Frontal cortex (tissue), 4 donors: Measurements from ENCODE around the gene SERPINB1. TPM values are rescaled to one million over a fixed set of nuclear protein-coding genes. Genes with fewer than 3 reads are reported as not detected.
"Not testable (repeated sequence)": the region's sequence is repeated elsewhere in the genome, so short reads cannot be mapped to it uniquely, and the experiment has no call there.

Experiments
- DNase-seq, 2 donors: peaks; one replicate each; pipeline ENCODE4 v3.0.0; 2012; ENCODE audit warnings: low spot score in 2 of 2
- FAIRE-seq: peaks from 2 replicates; lab custom pipeline; 2012; peaks lifted over from hg19 to GRCh38; lab: Jason Lieb, UNC
- total RNA-seq: library from RNA; depleted of rRNA; stranded (reverse); fragments of >200 nt; gene quantifications from one replicate; pipeline ENCODE4 v1.2.3, GENCODE V29; 2014
- donor health status: control.
- donor health status: control.
- donor health status: control.

The SERPINB1 gene
- total RNA-seq: 3.3 TPM

DNA sequence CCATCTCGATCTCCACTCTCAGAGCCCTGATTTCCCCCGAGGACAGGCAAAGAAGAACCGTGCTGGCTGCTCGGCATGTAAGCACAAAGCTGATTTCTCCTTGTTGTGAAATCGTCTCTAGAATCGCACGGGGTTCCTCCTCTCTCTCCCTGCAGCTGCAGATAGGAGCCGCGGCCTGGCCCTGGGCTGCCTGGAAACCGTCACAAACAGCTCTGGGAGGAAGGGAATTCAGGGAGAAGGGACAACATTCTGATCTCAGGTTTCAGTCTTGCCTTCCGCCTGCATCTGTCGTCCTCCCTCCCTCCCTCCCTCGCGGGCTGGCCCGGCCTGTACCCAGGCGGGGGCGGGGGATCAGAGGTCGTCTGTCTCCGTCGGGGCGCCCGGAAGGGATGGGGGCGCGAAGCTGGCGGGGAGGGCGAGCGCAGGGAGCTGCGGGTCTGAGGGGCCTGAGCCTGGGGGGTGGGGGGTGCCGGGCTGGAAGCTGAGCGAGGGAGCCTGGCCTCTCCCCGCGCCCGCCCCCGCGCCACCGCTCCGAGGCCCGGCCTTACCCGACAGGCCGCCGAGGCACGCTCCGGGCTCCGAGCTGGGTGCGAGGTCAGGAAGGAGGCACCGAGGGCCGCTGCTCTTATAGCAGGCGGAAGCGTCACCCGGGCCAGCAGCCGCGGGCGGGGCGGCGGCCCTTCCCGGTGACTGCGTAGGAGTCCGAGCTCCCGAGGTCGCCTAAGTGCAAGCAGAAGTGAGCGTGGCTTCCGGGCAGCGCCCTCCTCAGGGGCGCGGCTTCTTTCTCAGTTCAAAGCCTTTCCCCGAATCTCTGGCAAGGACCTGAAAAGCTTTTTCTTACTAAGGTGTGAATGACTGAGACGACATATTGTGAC, at the start of gene SERPINB1:
Gene SERPINB1 (minus strand): TSS at position 600 of the 875 bp plus-strand sequence. CDS start 1,277 bp downstream, outside the sequence.
- peak; percentile 60 to 70 for DNase-seq
- no peak for FAIRE-seq

GRCh38 chr6:2890976-2891767, 49.5 kb upstream of the SERPINB1 start:
- FAIRE-seq: no peak
- no peak for DNase-seq

DNA sequence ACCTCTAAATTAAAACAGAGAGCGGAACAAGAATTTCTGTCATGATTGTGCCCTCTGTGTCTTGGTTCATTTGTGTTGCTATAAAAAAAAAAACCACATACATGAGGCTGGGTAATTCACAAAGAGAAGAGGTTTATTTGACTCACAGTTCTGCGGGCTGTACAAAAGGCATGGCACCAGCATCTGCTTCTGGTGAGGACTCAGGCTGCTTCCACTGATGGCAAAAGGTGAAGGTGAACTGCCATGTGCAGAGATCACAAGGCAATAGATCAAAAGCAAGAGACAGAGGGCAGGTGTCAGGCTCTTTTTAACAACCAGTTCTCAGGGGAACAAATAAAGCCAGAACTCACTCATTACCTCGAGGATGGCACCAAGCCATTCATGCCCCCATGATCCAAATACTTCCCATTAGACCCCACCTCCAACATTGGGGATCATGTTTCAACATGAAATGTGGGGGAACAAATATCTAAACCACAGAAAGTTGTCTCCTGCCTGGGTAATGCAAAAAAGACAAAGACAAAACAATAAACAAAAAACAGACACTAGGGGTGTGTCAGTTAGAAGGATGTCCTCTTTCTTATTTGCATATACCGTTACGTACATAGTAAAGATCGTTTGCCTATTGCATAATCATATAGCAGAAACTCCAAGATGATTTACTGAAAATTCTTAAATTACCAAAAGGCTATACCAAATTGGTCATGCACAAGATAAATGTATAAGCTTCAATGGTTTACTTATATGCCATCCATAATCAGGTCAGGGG, 44.5 kb upstream of the SERPINB1 start:
- FAIRE-seq: no peak
- DNase-seq: no peak

DNA sequence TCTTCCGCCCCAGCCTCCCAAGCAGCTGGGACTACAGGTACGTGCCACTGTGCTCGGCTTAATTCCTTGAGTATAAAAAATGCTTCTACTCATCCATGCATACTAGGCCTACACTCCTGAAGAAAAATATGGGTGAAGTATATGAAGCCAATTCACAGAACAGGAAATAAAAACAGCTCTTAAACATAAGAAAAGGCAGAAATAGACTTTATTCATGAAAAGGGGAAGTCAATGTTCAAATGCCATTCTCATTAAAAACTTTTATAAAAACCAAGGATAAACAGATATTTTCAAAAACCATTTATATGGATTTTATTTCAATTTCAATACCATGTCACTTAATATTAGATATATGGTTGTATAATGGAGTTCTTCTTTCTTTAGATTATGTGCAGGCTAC, 43.1 kb upstream of the SERPINB1 start:
- DNase-seq: no peak
- FAIRE-seq: no peak

- FAIRE-seq: no peak
- no peak for DNase-seq
Observed at GRCh38 chr6:2883673-2884072, 42.0 kb upstream of the SERPINB1 start.

GRCh38 chr6:2881423-2881822, 39.8 kb upstream of the SERPINB1 start:
- FAIRE-seq (no peak), DNase-seq (no peak)

- DNase-seq, FAIRE-seq: not testable (repeated sequence)
Observed at GRCh38 chr6:2880156-2880555, 38.5 kb upstream of the SERPINB1 start.

GRCh38 chr6:2877960-2878359, 36.3 kb upstream of the SERPINB1 start:
- no peak for FAIRE-seq
- no peak for DNase-seq

DNA sequence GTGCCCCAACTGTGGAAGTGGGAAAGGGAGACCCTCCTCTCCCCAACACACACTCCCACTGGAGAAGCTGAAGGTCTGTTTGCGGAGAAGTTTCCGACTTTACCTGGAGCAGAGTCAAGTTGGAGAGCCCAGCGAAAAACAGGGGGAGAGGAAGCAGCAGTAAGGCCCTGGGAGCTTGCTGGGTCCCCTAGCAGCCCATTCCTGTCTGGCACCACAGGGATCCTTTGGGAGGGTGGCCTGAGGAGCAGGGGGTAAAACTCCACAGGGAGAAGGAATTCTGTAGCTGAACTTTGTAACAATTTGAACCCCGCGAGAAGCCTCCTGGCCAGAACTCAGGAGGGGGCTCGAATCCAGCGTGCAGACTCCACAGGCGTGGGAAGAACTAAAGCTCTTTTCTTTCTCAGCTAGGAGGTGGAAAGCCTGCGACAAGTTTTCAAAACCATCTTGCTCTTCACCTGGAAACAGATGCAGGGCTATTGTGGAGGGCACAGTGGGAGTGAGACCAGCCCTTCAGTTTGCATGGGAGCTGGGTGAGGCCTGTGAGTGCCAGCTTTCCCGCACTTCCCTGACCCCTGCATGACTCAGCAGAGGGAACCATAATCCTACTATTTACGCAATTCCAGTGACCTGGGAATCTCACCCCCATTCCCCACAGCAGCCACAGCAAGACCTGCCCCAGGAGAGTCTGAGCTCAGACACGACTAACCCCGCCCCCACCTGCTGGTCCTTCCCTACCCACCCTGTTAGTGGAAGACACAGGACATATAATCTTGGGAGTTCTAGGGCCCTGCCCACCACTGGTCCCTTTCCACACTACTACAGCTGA, 35.6 kb upstream of the SERPINB1 start:
- no peak for DNase-seq
- no peak for FAIRE-seq

- DNase-seq: peak; percentile 52 to 60
- no peak for FAIRE-seq
Observed at GRCh38 chr6:2876210-2877056, 34.8 kb upstream of the SERPINB1 start.

GRCh38 chr6:2875359-2876191, 33.9 kb upstream of the SERPINB1 start:
- DNase-seq (peak; percentile 57 to 64), FAIRE-seq (no peak)

DNA sequence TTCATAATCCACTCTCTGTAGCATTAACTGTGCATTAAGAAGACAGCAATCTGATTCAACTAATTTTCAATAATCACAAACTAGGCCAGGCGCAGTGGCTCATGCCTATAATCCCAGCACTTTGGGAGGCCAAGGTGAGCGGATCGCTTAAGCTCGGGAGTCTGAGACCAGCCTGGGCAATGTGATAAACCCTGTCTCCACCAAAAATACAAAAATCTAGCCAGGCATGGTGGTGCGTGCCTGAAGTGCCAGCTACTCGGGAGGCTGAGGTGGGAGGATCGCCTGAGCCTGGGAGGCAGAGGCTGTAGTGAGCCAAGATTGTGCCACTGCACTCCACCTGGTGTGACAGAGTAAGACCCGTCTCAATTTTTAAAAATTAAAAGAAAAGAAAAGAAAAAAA, 32.0 kb upstream of the SERPINB1 start:
- DNase-seq (no peak), FAIRE-seq (no peak)

DNA sequence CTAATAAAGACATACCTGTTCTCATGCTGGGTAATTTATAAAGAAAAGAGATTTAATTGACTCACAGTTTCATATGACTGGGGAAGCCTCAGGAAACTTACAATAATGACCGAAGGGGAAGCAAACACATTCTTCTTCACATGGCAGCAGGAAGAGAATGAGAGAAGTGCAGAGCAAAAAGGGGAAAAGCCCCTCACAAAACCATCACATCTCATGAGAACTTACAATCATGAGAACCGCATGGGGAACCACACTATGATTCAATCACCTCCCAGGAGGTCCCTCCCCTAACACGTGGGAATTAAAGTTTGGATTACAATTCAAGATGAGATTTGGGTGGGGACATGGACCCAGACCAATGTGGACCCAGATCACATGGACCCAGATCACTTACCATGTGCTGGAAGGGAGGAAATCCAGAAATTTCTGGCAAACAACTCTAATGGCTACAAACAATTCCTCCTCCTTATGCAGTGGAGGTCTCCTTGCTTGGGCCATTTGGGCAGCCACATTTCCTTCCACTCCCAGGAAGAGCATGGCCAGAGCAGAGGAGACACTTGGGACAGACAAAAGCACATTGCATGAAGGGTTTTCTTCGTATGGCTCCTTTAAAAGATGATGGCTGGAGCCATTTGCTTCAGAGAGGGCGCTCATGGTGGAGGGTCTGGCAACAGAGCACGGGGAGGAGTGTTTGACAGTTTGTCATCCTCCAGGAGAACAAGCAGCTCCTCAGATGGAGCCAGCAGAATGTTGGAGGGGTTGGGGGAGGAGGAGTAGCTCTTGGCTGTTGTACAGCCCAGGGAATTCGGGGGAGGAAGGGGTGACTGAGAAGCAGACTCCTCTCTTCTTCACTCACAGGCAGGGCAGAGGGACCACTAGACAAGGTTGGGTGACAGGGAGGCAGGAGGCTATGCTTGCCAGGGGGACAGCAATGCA, 31.0 kb upstream of the SERPINB1 start:
- FAIRE-seq (no peak), DNase-seq (no peak)

DNA sequence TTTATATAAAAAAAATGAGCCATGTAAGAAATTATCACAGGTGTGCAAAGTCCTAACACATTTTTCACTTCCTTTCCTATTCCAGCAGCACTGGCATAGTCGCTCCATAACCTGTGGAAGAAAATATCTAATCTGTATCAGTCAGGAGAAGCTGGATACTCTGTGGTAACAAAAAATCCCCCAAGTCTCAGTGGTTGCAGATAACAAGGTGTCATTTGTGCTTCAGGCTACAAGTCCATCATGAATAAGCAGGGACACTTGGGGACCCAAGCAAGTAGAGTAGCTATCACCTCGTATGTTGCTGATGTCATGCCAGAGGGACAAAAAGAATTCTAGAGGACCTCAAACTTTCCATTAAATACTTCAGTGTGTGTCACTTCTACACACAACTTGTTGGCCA, 30.3 kb upstream of the SERPINB1 start:
- DNase-seq (no peak), FAIRE-seq (no peak)

DNA sequence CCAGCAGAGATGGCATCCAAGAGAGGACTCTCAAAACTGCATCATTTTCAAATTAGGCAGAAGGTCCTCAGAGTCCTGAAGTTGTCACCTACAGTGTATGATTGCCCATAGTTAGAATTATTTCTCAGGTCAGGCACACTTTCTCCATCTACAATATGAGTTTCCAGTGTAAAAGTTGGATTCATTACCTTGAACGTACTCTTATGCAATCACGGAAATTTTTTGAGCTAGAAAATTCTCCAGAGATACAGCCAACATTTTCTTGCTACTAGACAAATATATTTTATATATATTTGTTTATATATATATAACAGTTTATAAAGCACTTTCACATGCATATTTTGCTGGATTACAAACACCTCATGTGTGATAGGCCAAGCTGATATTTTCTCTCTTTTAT, 29.4 kb upstream of the SERPINB1 start:
- DNase-seq (no peak), FAIRE-seq (no peak)

DNA sequence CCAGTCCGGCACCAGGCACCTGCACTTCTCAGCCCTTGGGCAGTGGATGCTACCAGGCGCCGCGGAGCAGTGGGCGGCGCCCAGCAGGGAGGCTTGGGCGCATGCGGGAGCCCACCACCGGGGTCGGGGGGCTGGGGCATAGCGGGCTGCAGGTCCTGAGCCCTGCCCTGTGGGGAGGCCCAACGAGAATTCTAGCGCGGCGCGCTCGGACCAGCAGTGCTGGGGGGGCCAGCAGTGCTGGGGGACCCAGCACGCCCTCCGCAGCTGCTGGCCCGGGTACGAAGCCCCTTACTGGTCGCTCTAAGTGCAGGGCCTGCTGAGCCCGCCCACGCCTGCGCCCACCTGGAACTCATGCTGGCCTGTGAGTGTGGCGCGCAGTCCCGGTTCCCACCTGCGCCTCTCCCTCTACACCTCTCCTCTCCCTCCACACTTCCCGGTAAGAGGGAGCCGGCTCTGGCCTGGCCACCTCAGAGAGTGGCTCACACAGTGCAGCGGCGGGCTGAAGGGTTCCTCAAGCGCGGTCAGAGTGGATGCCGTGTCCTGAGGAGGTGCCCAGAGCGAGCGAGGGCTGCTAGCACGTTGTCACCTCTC, 28.5 kb upstream of the SERPINB1 start:
- no peak for DNase-seq
- no peak for FAIRE-seq
